Small intestine (tissue), 7 donors: ENCODE results near the gene FN1. TPM values are rescaled to one million over a fixed set of nuclear protein-coding genes. Genes with fewer than 3 reads are reported as not detected.
"Not testable (repeated sequence)": the region's sequence is repeated elsewhere in the genome, so short reads cannot be mapped to it uniquely, and the experiment has no call there.

ENCODE experiments used
- DNase-seq, 2 donors: peaks; one replicate each; pipeline versions ENCODE4 v3.0.0 to v3.0.0-alpha.2; 2013
- FAIRE-seq: peaks from 2 replicates; lab custom pipeline; 2012; peaks lifted over from hg19 to GRCh38; lab: Jason Lieb, UNC
- H3K27ac ChIP-seq, 3 donors: one replicate each; pipeline ENCODE4 v1.5.1; 2013; ENCODE audit warnings: low read length in 2 of 3, mild to moderate bottlenecking in 2 of 3, control low read depth in 1 of 3, inconsistent platforms in 1 of 3, low read depth in 1 of 3, moderate library complexity in 1 of 3
- H3K27me3 ChIP-seq, 3 donors: one replicate each; pipeline ENCODE4 v1.6.1; 2013; ENCODE audit warnings: low read length in 3 of 3, inconsistent platforms in 1 of 3; ENCODE audit not compliant: control insufficient read depth in 3 of 3, insufficient read depth in 3 of 3
- H3K36me3 ChIP-seq, 3 donors: one replicate each; pipeline ENCODE4 v1.6.1; 2013; ENCODE audit warnings: low read length in 3 of 3, inconsistent platforms in 1 of 3, low read depth in 1 of 3, mild to moderate bottlenecking in 1 of 3, moderate library complexity in 1 of 3; ENCODE audit not compliant: control insufficient read depth in 3 of 3, insufficient read depth in 2 of 3
- H3K4me1 ChIP-seq, 3 donors: one replicate each; pipeline ENCODE4 v1.6.1; 2013; ENCODE audit warnings: low read length in 2 of 3, inconsistent platforms in 1 of 3, low read depth in 1 of 3, mild to moderate bottlenecking in 1 of 3, moderate library complexity in 1 of 3; ENCODE audit not compliant: control insufficient read depth in 3 of 3, insufficient read depth in 2 of 3
- H3K4me3 ChIP-seq, 3 donors: one replicate each; pipeline ENCODE4 v1.5.1; 2013; ENCODE audit warnings: low read length in 3 of 3, control low read depth in 1 of 3, inconsistent platforms in 1 of 3, low read depth in 1 of 3, mild to moderate bottlenecking in 1 of 3, moderate library complexity in 1 of 3
- H3K9me3 ChIP-seq, 2 donors: one replicate each; pipeline ENCODE4 v1.6.1; 2013; ENCODE audit warnings: low read depth in 1 of 2, low read length in 1 of 2; ENCODE audit not compliant: control insufficient read depth in 2 of 2, insufficient read depth in 1 of 2
- WGBS, 3 donors: extraction: QIAGEN DNeasy Blood & Tissue Kit; methylation state at CpG; one replicate each; pipeline ENCODE4 v1.1.7; 2013; 5-methylcytosine and 5-hydroxymethylcytosine counted together
- polyA plus RNA-seq, 4 donors: library from polyadenylated mRNA; stranded (reverse) in 3 of 4; unstranded in 1 of 4; fragments of 200-250 nt in 3 of 4; fragments of 120-200 nt in 1 of 4; gene quantifications; one replicate each; pipeline versions ENCODE4 v1.2.1 to v1.2.3, GENCODE V29; 2013
- donor health status: healthy with polysubstance abuse.
- donor health status: control.
- donor health status: control.
- donor health status: Bipolar disorder and iron deficiency.
- donor health status: healthy.

The FN1 gene
- polyA plus RNA-seq, 4 donors = 4.2 to 302 (median 52.7) TPM

- no peak overlapping the region for H3K27ac ChIP-seq
- no peaks in the 10 kb centered on the region for H3K9me3 ChIP-seq
- H3K36me3 ChIP-seq = peaks cover 0 to 25% (median 7%) of the 10 kb centered on the region in 3 donors
- FAIRE-seq = no peak
- no peak for DNase-seq
- no peak overlapping the region for H3K4me3 ChIP-seq
- WGBS, 3 donors = 83 to 85% (median 84%) methylated on average over 6 of the region's 6 CpGs
- H3K27me3 ChIP-seq = no peaks in the 10 kb centered on the region
- no peaks in the 10 kb centered on the region for H3K4me1 ChIP-seq
Measured at GRCh38 chr2:215361876-215362561, 73.8 kb downstream of the FN1 start.

- Histone ChIP-seq H3K9me3 (no peaks in the 10 kb centered on the region), H3K4me1 (no peaks in the 10 kb centered on the region), H3K27me3 (no peaks in the 10 kb centered on the region), H3K36me3 (peaks cover 0 to 28% (median 7%) of the 10 kb centered on the region in 3 donors), H3K4me3 (no peak overlapping the region), H3K27ac (no peak overlapping the region)
- no peak for DNase-seq
- 84 to 98% (median 96%) methylated on average over 4 of the region's 4 CpGs for WGBS, 3 donors
- no peak for FAIRE-seq
Measured at GRCh38 chr2:215361211-215361875, 74.5 kb downstream of the FN1 start.

- H3K4me1 ChIP-seq = no peaks in the 10 kb centered on the region
- H3K36me3 ChIP-seq = peaks cover 0 to 28% (median 7%) of the 10 kb centered on the region in 3 donors
- no peak overlapping the region for H3K27ac ChIP-seq
- DNase-seq (no peak), FAIRE-seq (no peak)
- no peaks in the 10 kb centered on the region for H3K9me3 ChIP-seq
- H3K4me3 ChIP-seq = no peak overlapping the region
- 90 to 97% (median 95%) methylated on average over 2 of the region's 2 CpGs for WGBS, 3 donors
- no peaks in the 10 kb centered on the region for H3K27me3 ChIP-seq
Measured at GRCh38 chr2:215360596-215360995, 75.3 kb downstream of the FN1 start.

- 95 to 98% (median 96%) methylated on average over 3 of the region's 3 CpGs for WGBS, 3 donors
- H3K9me3 ChIP-seq, H3K4me1 ChIP-seq, H3K27me3 ChIP-seq, H3K4me3 ChIP-seq, DNase-seq, FAIRE-seq, H3K27ac ChIP-seq: not testable (repeated sequence)
- peaks cover 0 to 28% (median 7%) of the 10 kb centered on the region in 3 donors for H3K36me3 ChIP-seq
Measured at GRCh38 chr2:215360059-215360458, 75.8 kb downstream of the FN1 start.

GRCh38 chr2:215359576-215359922, 76.3 kb downstream of the FN1 start:
- DNase-seq = no peak
- FAIRE-seq = no peak

GRCh38 chr2:215358891-215359575, 76.8 kb downstream of the FN1 start:
- no peaks in the 10 kb centered on the region for H3K27me3 ChIP-seq
- FAIRE-seq (no peak), DNase-seq (no peak)
- peaks cover 0 to 29% (median 7%) of the 10 kb centered on the region in 3 donors for H3K36me3 ChIP-seq
- no peaks in the 10 kb centered on the region for H3K9me3 ChIP-seq
- H3K4me1 ChIP-seq = no peaks in the 10 kb centered on the region
- no peak overlapping the region for H3K4me3 ChIP-seq
- 93 to 95% (median 94%) methylated on average over 15 of the region's 15 CpGs for WGBS, 3 donors
- no peak overlapping the region for H3K27ac ChIP-seq

More at GRCh38 chr2:215359576-215359922, 76.3 kb downstream of the FN1 start:
- WGBS, 3 donors = 94 to 98% (median 97%) methylated on average over 1 of the region's 1 CpG
- H3K4me3 ChIP-seq = no peak overlapping the region
- H3K27me3 ChIP-seq = no peaks in the 10 kb centered on the region
- H3K36me3 ChIP-seq = peaks cover 0 to 30% (median 7%) of the 10 kb centered on the region in 3 donors
- H3K27ac ChIP-seq = no peak overlapping the region
- H3K4me1 ChIP-seq = no peaks in the 10 kb centered on the region
- no peaks in the 10 kb centered on the region for H3K9me3 ChIP-seq

GRCh38 chr2:215358312-215358845, 77.5 kb downstream of the FN1 start:
- H3K4me3 ChIP-seq = no peak overlapping the region
- H3K4me1 ChIP-seq = no peaks in the 10 kb centered on the region
- H3K27me3 ChIP-seq = no peaks in the 10 kb centered on the region
- no peaks in the 10 kb centered on the region for H3K9me3 ChIP-seq
- H3K36me3 ChIP-seq = peaks cover 0 to 27% (median 6%) of the 10 kb centered on the region in 3 donors
- WGBS, 3 donors = 91 to 94% (median 92%) methylated on average over 4 of the region's 4 CpGs
- DNase-seq = no peak
- FAIRE-seq = no peak
- no peak overlapping the region for H3K27ac ChIP-seq

- H3K27me3 ChIP-seq = no peaks in the 10 kb centered on the region
- H3K9me3 ChIP-seq = no peaks in the 10 kb centered on the region
- H3K27ac ChIP-seq = no peak overlapping the region
- H3K36me3 ChIP-seq = peaks cover 0 to 23% (median 2%) of the 10 kb centered on the region in 3 donors
- H3K4me3 ChIP-seq = no peak overlapping the region
- 87 to 93% (median 89%) methylated on average over 3 of the region's 3 CpGs for WGBS, 3 donors
- FAIRE-seq (no peak), DNase-seq (no peak)
- no peaks in the 10 kb centered on the region for H3K4me1 ChIP-seq
Measured at GRCh38 chr2:215357660-215358059, 78.2 kb downstream of the FN1 start.
